Esophagus muscularis mucosa (tissue), 4 donors: ENCODE measurements around the gene RIPOR2. TPM values are rescaled to one million over a fixed set of nuclear protein-coding genes. Genes with fewer than 3 reads are reported as not detected.
"Not testable (repeated sequence)": the region's sequence is repeated elsewhere in the genome, so short reads cannot be mapped to it uniquely, and the experiment has no call there.

Source experiments
- DNase-seq: peaks from one replicate; pipeline ENCODE4 v3.0.0-alpha.2; 2017; ENCODE audit errors: extremely low spot score
- H3K27ac ChIP-seq, 4 donors: fragments of 200-600 bp; sonication (generic); replicated peaks in 1 of 4; 1 replicate in 3 of 4; 2 replicates in 1 of 4; pipeline ENCODE4 v1.5.1; 2016 to 2019; ENCODE audit warnings: mild to moderate bottlenecking in 1 of 4
- H3K27me3 ChIP-seq, 4 donors: fragments of 200-600 bp; sonication (generic); one replicate each; pipeline versions ENCODE4 v1.5.1 to v1.6.0; 2016 to 2019
- H3K36me3 ChIP-seq, 4 donors: fragments of 200-600 bp; sonication (generic); one replicate each; pipeline ENCODE4 v1.5.1; 2016 to 2019
- H3K4me1 ChIP-seq, 4 donors: fragments of 200-600 bp; sonication (generic); one replicate each; pipeline ENCODE4 v1.5.1; 2016 to 2019
- H3K4me3 ChIP-seq, 4 donors: fragments of 200-600 bp; sonication (generic); 1 replicate in 2 of 4; 2 replicates in 2 of 4; pipeline ENCODE4 v1.5.1; 2016 to 2019; ENCODE audit warnings: mild to moderate bottlenecking in 4 of 4, moderate library complexity in 1 of 4
- H3K9me3 ChIP-seq, 4 donors: fragments of 200-600 bp; sonication (generic); 1 replicate in 3 of 4; 2 replicates in 1 of 4; pipeline ENCODE4 v1.5.1; 2016 to 2019
- EP300 ChIP-seq: sonication (generic); formaldehyde crosslinking; IDR thresholded peaks from one replicate; pipeline ENCODE4 v1.6.1; 2017; ENCODE audit warnings: antibody characterized with exemption
- POLR2A ChIP-seq: fragments of 450-650 bp; IDR thresholded peaks from one replicate; pipeline ENCODE4 v1.6.1; 2017; ENCODE audit warnings: antibody characterized with exemption, moderate library complexity, mild to moderate bottlenecking, low read depth
- POLR2AphosphoS5 ChIP-seq, 2 donors: sonication (generic); formaldehyde crosslinking; IDR thresholded peaks; one replicate each; pipeline ENCODE4 v1.6.1; 2017; ENCODE audit warnings: antibody characterized with exemption in 2 of 2
- WGBS: methylation state at CpG from one replicate; pipeline ENCODE4 v1.1.5; 2018; 5-methylcytosine and 5-hydroxymethylcytosine counted together
- intact Hi-C: fragments of 100-400 bp; cut with DNase I; formaldehyde crosslinking; loops from one replicate; pipeline ENCODE4 v1.15.1; 2023
- total RNA-seq, 4 donors: library from RNA; depleted of rRNA; stranded (reverse); fragments of >200 nt; gene quantifications; one replicate each; pipeline versions ENCODE4 v1.1.0 to v1.2.1, GENCODE V29; 2016
- TF ChIP-seq, protein P1 (sequence below), 3 experiments: fragments of 200-600 bp in 2 of 3; fragments of 450-650 bp in 1 of 3; sonication (generic) in 2 of 3; IDR thresholded peaks; one replicate each; pipeline ENCODE4 v1.5.1; 2017 to 2019; ENCODE audit warnings: antibody characterized with exemption in 3 of 3, mild to moderate bottlenecking in 2 of 3, moderate library complexity in 1 of 3

The RIPOR2 gene
- total RNA-seq, 4 donors from 2014 or later, result 2.6 to 14.4 (median 5.1) TPM

DNA sequence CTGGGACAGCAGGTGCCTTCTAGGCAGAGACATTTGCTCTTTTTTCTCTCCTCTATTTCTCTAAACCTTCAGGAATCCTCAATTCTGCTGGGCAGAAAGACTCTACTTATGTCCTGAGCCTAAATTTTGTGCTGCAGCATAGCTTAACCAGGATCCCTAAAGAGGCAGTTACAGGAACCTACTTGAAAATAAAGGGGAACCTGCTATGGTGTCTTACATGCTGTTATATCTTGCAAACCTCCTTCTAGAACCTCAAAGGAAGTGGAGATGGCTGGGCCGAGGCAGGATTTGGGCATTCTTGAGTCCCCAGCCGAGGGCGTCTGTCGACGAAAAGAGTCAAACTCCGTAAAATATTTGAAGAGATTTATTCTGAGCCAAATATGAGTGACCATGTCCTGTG is 178.1 kb downstream of the RIPOR2 start:
- no peaks in the 10 kb centered on the region for H3K9me3 ChIP-seq
- DNase-seq, result no peak
- H3K4me1 ChIP-seq, result no peaks in the 10 kb centered on the region
- intact Hi-C loops, result no loop called here
- H3K4me3 ChIP-seq, result no peak overlapping the region
- no peaks in the 10 kb centered on the region for H3K36me3 ChIP-seq
- no peak overlapping the region for H3K27ac ChIP-seq
- no peak for TF ChIP-seq EP300
- no peak for TF ChIP-seq POLR2A
- TF ChIP-seq, protein P1, sequence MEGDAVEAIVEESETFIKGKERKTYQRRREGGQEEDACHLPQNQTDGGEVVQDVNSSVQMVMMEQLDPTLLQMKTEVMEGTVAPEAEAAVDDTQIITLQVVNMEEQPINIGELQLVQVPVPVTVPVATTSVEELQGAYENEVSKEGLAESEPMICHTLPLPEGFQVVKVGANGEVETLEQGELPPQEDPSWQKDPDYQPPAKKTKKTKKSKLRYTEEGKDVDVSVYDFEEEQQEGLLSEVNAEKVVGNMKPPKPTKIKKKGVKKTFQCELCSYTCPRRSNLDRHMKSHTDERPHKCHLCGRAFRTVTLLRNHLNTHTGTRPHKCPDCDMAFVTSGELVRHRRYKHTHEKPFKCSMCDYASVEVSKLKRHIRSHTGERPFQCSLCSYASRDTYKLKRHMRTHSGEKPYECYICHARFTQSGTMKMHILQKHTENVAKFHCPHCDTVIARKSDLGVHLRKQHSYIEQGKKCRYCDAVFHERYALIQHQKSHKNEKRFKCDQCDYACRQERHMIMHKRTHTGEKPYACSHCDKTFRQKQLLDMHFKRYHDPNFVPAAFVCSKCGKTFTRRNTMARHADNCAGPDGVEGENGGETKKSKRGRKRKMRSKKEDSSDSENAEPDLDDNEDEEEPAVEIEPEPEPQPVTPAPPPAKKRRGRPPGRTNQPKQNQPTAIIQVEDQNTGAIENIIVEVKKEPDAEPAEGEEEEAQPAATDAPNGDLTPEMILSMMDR (IDR thresholded peaks at IDR 0.05), result no peak
- TF ChIP-seq POLR2AphosphoS5 (IDR thresholded peaks at IDR 0.05), result no peak
- H3K27me3 ChIP-seq, result no peaks in the 10 kb centered on the region
- WGBS, result 85% methylated on average over 6 of the region's 6 CpGs

DNA sequence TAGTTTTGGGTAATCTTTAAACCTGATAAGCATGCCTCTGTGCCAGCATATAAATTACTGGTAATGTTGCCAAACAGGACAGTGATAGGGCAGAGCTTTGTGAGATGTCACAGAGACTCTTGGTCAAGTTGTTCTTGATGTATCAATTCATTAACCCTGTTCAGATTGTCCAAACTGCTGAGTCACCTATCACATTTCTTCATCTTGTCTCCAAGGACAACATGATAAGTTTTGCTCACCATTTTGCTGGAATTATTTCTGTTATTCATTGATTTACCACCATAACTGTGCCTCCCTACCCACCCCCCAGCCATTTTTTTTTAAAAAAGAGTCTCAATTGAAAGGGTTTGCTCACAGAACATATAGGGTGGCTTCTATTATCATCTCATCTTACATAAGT is 180.5 kb downstream of the RIPOR2 start:
- TF ChIP-seq, protein P1 (IDR thresholded peaks at IDR 0.05), result no peak
- TF ChIP-seq EP300, result no peak
- no peak for TF ChIP-seq POLR2A
- TF ChIP-seq POLR2AphosphoS5 (IDR thresholded peaks at IDR 0.05), result no peak
- no peaks in the 10 kb centered on the region for H3K9me3 ChIP-seq
- no peak for DNase-seq
- no peak overlapping the region for H3K4me3 ChIP-seq
- intact Hi-C loops, result no loop called here
- no peaks in the 10 kb centered on the region for H3K4me1 ChIP-seq
- H3K27me3 ChIP-seq, result no peaks in the 10 kb centered on the region
- no peaks in the 10 kb centered on the region for H3K36me3 ChIP-seq
- no peak overlapping the region for H3K27ac ChIP-seq

GRCh38 chr6:24754378-24754777 is 181.4 kb downstream of the RIPOR2 start:
- WGBS, result 94% methylated on average over 4 of the region's 4 CpGs
- H3K36me3 ChIP-seq, H3K27ac ChIP-seq, DNase-seq, H3K27me3 ChIP-seq, intact Hi-C loops, H3K9me3 ChIP-seq, H3K4me3 ChIP-seq, H3K4me1 ChIP-seq: not testable (repeated sequence)

Other genes starting within 250 kb of the RIPOR2 start
- gene C6orf62, start 216.8 kb downstream of the RIPOR2 start, total RNA-seq, result 10 to 100 TPM; 30.7 to 50.5 (median 40.9) TPM
- gene GMNN, start 161.0 kb downstream of the RIPOR2 start, total RNA-seq, result 1 to 10 TPM; 4.1 to 8.0 (median 5.4) TPM
- gene ARMH2, start 137.0 kb downstream of the RIPOR2 start, total RNA-seq, result not detected